Naive thymus-derived CD4-positive, alpha-beta T cell (primary cell): Measurements from ENCODE around the gene DDX11. TPM values are rescaled to one million over a fixed set of nuclear protein-coding genes. Genes with fewer than 3 reads are reported as not detected.

Source experiments
- ATAC-seq: fragments of 150-1000 bp; cut with Tn5 transposase; 2 replicates; pipeline ENCODE4 v1.10.0; 2021; ENCODE audit warnings: mild to moderate bottlenecking, moderate library complexity
- CTCF ChIA-PET: fragments of 350-600 bp; sonication (Branson Sonifier 250); formaldehyde crosslinking; loops from one replicate; lab custom pipeline; 2021; ENCODE audit warnings: antibody characterized with exemption; lab: Charles Lee
- POLR2A ChIA-PET: fragments of 350-600 bp; sonication (Branson Sonifier 250); formaldehyde crosslinking; loops from one replicate; lab custom pipeline; 2021; ENCODE audit warnings: antibody characterized with exemption, inconsistent platforms; lab: Charles Lee
- DNase-seq, 9 donors: peaks; one replicate each; pipeline versions ENCODE4 v3.0.0 to v3.0.0-alpha.2; 2020 to 2022; ENCODE audit warnings: mixed read lengths in 1 of 9
- H3K27ac ChIP-seq: one replicate; pipeline ENCODE4 v1.7.0; 2013; ENCODE audit warnings: mild to moderate bottlenecking, low read depth, low read length, moderate library complexity
- H3K27me3 ChIP-seq, 2 donors: one replicate each; pipeline ENCODE4 v1.7.0; 2013; ENCODE audit warnings: low read length in 2 of 2, mild to moderate bottlenecking in 2 of 2, moderate library complexity in 2 of 2; ENCODE audit not compliant: control insufficient read depth in 2 of 2, insufficient read depth in 2 of 2
- H3K36me3 ChIP-seq, 3 experiments: 1 replicate in 2 of 3; 2 replicates in 1 of 3; pipeline ENCODE4 v1.7.0; 2013; ENCODE audit warnings: low read length in 3 of 3, mild to moderate bottlenecking in 3 of 3, moderate library complexity in 1 of 3; ENCODE audit not compliant: insufficient read depth in 3 of 3, control insufficient read depth in 2 of 3
- H3K4me1 ChIP-seq, 2 donors: one replicate each; pipeline ENCODE4 v1.7.0; 2013; ENCODE audit warnings: low read length in 2 of 2, mild to moderate bottlenecking in 2 of 2, moderate library complexity in 1 of 2; ENCODE audit not compliant: control insufficient read depth in 2 of 2, insufficient read depth in 2 of 2
- H3K4me3 ChIP-seq: 2 replicates; pipeline ENCODE4 v1.7.0; 2013; ENCODE audit warnings: mild to moderate bottlenecking, low read length
- H3K9me3 ChIP-seq, 3 experiments: 1 replicate in 2 of 3; 2 replicates in 1 of 3; pipeline ENCODE4 v1.7.0; 2013; ENCODE audit warnings: low read length in 3 of 3; ENCODE audit not compliant: control insufficient read depth in 2 of 3
- H3K27ac Mint-ChIP-seq, 9 donors: one replicate each; pipeline ENCODE4 v1.8.0; 2020 to 2022; ENCODE audit warnings: mixed read lengths in 9 of 9, mild to moderate bottlenecking in 8 of 9, moderate library complexity in 5 of 9, inconsistent platforms in 2 of 9
- H3K27me3 Mint-ChIP-seq, 5 donors: one replicate each; pipeline ENCODE4 v1.8.0; 2021 to 2022; ENCODE audit warnings: mixed read lengths in 5 of 5, mild to moderate bottlenecking in 1 of 5
- H3K36me3 Mint-ChIP-seq, 5 donors: one replicate each; pipeline ENCODE4 v1.8.0; 2020 to 2022; ENCODE audit warnings: mixed read lengths in 5 of 5, mild to moderate bottlenecking in 3 of 5, inconsistent platforms in 1 of 5
- H3K4me1 Mint-ChIP-seq, 7 donors: one replicate each; pipeline ENCODE4 v1.8.0; 2020 to 2022; ENCODE audit warnings: mixed read lengths in 7 of 7, mild to moderate bottlenecking in 3 of 7, inconsistent platforms in 1 of 7
- H3K4me3 Mint-ChIP-seq, 10 donors: one replicate each; pipeline ENCODE4 v1.8.0; 2020 to 2022; ENCODE audit warnings: mild to moderate bottlenecking in 10 of 10, mixed read lengths in 10 of 10, moderate library complexity in 6 of 10, inconsistent platforms in 2 of 10
- H3K9me3 Mint-ChIP-seq, 11 donors: one replicate each; pipeline ENCODE4 v1.8.0; 2020 to 2022; ENCODE audit warnings: mixed read lengths in 11 of 11, mild to moderate bottlenecking in 4 of 11, inconsistent platforms in 1 of 11, moderate library complexity in 1 of 11
- intact Hi-C, 2 donors: fragments of 100-400 bp; cut with micrococcal nuclease; formaldehyde crosslinking; loops; one replicate each; pipeline ENCODE4 v1.15.1; 2023
- polyA plus RNA-seq, 2 donors: library from polyadenylated mRNA; unstranded; fragments of 300-500 nt; fragmentation: Illumina TruSeq; gene quantifications; one replicate each; pipeline ENCODE4 v1.2.3, GENCODE V29; 2021
- total RNA-seq, 6 experiments: library from RNA in 5 of 6; stranded (reverse) in 5 of 6; gene quantifications; 1 replicate in 5 of 6; 2 replicates in 1 of 6; pipeline ENCODE4 v1.2.3 and lab custom pipeline; 2021 to 2026

The DDX11 gene
- total and polyA plus RNA-seq, 7 experiments from 2014 or later, result 1.5 to 123 (median 49.3) TPM

DNA sequence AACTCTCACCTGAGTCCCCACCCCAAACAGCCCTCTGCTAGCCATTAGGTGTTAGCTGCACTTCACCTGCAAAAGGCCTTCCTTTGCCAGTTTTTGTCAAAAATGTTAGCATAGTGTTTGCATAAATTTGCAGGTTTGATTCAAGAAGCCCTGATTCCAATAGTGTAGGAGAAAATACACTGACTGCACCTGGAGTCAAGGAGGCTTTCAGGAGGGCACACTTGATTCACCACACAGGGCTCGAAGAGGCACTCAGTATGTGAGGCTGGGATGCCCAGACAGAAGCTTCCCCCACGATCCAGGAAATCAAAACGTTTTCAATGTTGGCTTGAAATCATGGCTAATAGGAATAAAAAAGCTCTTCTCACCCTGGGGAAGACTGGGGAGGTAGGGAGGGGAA is 40.5 kb upstream of the DDX11 start:
- H3K36me3 ChIP-seq, result no peaks in the 10 kb centered on the region
- ATAC-seq (no peak), DNase-seq (no peak)
- intact Hi-C loops, result no loop called here
- no peak overlapping the region for H3K27ac Mint-ChIP-seq
- H3K4me1 Mint-ChIP-seq, result peaks cover 0 to 3% (median 0%) of the 10 kb centered on the region in 7 donors
- H3K27me3 Mint-ChIP-seq, result peaks cover 0 to 26% (median 12%) of the 10 kb centered on the region in 5 donors
- no peaks in the 10 kb centered on the region for H3K9me3 Mint-ChIP-seq
- no peaks in the 10 kb centered on the region for H3K36me3 Mint-ChIP-seq
- no peak overlapping the region for H3K4me3 ChIP-seq
- ChIA-PET POLR2A (no interaction called here), CTCF (no interaction called here)
- no peak overlapping the region for H3K27ac ChIP-seq
- no peaks in the 10 kb centered on the region for H3K4me1 ChIP-seq
- no peaks in the 10 kb centered on the region for H3K27me3 ChIP-seq
- H3K4me3 Mint-ChIP-seq, result no peak overlapping the region
- no peaks in the 10 kb centered on the region for H3K9me3 ChIP-seq

DNA sequence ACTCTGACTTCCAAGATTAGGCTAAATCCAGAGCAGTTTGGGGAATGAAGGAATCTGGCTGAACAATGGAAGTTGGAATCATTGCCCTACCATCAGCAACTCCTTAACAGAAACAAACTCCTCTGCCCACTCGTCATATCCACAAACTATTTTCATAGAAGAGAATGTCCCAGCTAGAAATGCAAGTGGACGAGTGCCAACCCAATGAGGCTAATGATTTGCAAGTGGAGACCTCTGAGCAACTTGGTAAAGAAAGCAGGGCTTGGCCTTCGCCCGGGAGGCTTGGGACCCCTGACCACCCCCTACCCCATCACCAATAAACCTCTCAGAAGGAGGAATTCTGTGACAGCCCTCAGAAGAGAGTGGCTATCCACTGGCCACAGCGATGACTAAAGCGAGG is 40.0 kb upstream of the DDX11 start:
- Mint-ChIP-seq H3K36me3 (no peaks in the 10 kb centered on the region), H3K9me3 (no peaks in the 10 kb centered on the region), H3K27ac (no peak overlapping the region), H3K27me3 (peaks cover 0 to 26% (median 12%) of the 10 kb centered on the region in 5 donors), H3K4me3 (no peak overlapping the region), H3K4me1 (peaks cover 0 to 3% (median 0%) of the 10 kb centered on the region in 7 donors)
- POLR2A ChIA-PET, result no interaction called here
- H3K36me3 ChIP-seq, result no peaks in the 10 kb centered on the region
- intact Hi-C loops, result no loop called here
- no peak overlapping the region for H3K4me3 ChIP-seq
- H3K27ac ChIP-seq, result no peak overlapping the region
- no peaks in the 10 kb centered on the region for H3K4me1 ChIP-seq
- CTCF ChIA-PET, result no interaction called here
- no peak for DNase-seq
- H3K9me3 ChIP-seq, result no peaks in the 10 kb centered on the region
- no peak for ATAC-seq
- no peaks in the 10 kb centered on the region for H3K27me3 ChIP-seq

DNA sequence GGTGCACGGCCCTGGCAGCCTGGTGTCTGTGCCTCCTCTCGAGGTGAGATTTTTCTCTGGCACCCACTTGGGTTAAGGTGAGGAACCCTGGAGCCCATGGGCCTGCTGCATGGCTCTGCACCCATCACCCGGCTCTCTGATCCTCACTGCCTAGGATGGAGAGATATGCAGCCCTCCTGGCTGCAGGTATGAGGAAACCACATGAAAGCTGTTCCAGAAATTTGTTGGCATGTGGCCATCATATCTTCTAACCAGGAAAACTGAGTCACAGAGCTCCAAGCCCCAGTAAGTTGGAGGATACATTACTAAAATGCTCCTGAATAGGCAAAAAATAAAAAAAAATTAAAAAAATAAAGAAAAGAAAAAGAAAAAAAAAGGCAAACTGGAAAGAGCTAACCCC is 39.3 kb upstream of the DDX11 start:
- ATAC-seq, result no peak
- H3K36me3 ChIP-seq, result no peaks in the 10 kb centered on the region
- intact Hi-C loops, result no loop called here
- H3K36me3 Mint-ChIP-seq, result no peaks in the 10 kb centered on the region
- H3K27ac Mint-ChIP-seq, result no peak overlapping the region
- ChIA-PET POLR2A (no interaction called here), CTCF (no interaction called here)
- H3K9me3 Mint-ChIP-seq, result no peaks in the 10 kb centered on the region
- peaks cover 0 to 26% (median 12%) of the 10 kb centered on the region in 5 donors for H3K27me3 Mint-ChIP-seq
- no peaks in the 10 kb centered on the region for H3K9me3 ChIP-seq
- no peak for DNase-seq
- H3K27ac ChIP-seq, result no peak overlapping the region
- H3K27me3 ChIP-seq, result no peaks in the 10 kb centered on the region
- no peak overlapping the region for H3K4me3 ChIP-seq
- H3K4me3 Mint-ChIP-seq, result no peak overlapping the region
- H3K4me1 Mint-ChIP-seq, result peaks cover 0 to 3% (median 0%) of the 10 kb centered on the region in 7 donors
- H3K4me1 ChIP-seq, result no peaks in the 10 kb centered on the region

DNA sequence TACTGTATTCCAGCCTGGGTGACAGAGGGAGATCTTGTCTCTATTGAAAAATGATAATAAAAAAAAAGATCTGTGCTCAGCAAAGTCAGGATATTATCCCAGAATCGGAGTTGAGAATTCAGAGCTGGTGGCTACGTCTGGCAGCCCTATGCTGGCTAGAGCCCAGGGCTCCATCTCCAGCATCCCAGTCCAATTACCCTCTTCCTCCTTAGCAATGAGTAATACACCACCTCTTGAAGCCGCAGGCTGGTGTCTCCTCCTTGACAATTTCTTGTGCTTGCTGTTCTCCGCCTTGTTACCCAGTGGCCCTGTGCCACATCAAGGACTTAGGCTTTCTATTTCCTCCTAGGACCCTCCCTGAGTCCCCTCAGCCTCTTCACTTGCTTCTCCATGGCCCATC is 38.4 kb upstream of the DDX11 start:
- Mint-ChIP-seq H3K9me3 (no peaks in the 10 kb centered on the region), H3K27ac (no peak overlapping the region), H3K4me1 (peaks cover 0 to 3% (median 0%) of the 10 kb centered on the region in 7 donors), H3K27me3 (peaks cover 0 to 26% (median 13%) of the 10 kb centered on the region in 5 donors), H3K36me3 (no peaks in the 10 kb centered on the region), H3K4me3 (no peak overlapping the region)
- H3K9me3 ChIP-seq, result no peaks in the 10 kb centered on the region
- H3K27me3 ChIP-seq, result no peaks in the 10 kb centered on the region
- DNase-seq, result no peak
- ChIA-PET POLR2A (no interaction called here), CTCF (no interaction called here)
- H3K4me3 ChIP-seq, result no peak overlapping the region
- H3K27ac ChIP-seq, result no peak overlapping the region
- no peaks in the 10 kb centered on the region for H3K4me1 ChIP-seq
- no peak for ATAC-seq
- intact Hi-C loops, result no loop called here
- no peaks in the 10 kb centered on the region for H3K36me3 ChIP-seq

DNA sequence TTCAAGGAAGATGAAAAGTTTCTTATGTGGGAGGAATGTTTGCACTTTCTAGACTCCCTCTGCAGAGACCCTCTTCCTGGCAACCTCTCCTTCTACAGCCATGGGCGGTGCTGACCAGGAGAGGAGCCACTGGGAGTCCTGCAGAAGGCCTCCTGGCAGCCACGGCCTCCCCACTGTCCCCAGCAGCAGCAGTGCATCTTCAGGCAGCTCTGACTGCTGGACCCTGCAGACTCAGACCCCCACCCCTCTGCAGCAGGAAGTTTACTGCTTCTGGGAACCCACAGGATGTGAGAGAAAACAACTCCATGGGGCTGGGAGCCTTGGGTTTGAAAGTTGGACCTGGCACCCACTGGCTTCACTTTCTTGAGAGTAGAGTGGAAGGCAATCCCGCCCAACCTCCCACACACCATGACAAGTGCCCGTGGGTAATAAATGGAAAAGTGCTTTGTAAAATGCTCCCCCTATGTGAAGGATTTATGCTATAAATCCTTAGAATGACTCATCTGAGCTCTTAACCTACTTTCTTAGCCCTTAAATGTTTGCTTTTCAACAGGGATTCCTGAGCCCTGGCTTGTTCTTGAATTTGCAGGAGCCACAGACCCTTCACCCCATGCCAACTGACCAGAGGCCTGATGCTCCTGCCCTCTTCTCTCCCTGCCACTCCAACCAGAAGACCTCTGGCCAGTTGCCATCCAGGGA is 37.5 kb upstream of the DDX11 start:
- CTCF ChIA-PET, result no interaction called here
- DNase-seq (no peak), ATAC-seq (no peak)
- no peak overlapping the region for H3K27ac ChIP-seq
- intact Hi-C loops, result no loop called here
- H3K4me1 ChIP-seq, result no peaks in the 10 kb centered on the region
- no peaks in the 10 kb centered on the region for H3K36me3 ChIP-seq
- H3K36me3 Mint-ChIP-seq, result no peaks in the 10 kb centered on the region
- H3K27ac Mint-ChIP-seq, result no peak overlapping the region
- H3K27me3 Mint-ChIP-seq, result peaks cover 0 to 26% (median 12%) of the 10 kb centered on the region in 5 donors
- H3K4me1 Mint-ChIP-seq, result peaks cover 0 to 3% (median 0%) of the 10 kb centered on the region in 7 donors
- H3K9me3 ChIP-seq, result no peaks in the 10 kb centered on the region
- no peak overlapping the region for H3K4me3 Mint-ChIP-seq
- POLR2A ChIA-PET, result no interaction called here
- no peaks in the 10 kb centered on the region for H3K9me3 Mint-ChIP-seq
- no peak overlapping the region for H3K4me3 ChIP-seq
- no peaks in the 10 kb centered on the region for H3K27me3 ChIP-seq

DNA sequence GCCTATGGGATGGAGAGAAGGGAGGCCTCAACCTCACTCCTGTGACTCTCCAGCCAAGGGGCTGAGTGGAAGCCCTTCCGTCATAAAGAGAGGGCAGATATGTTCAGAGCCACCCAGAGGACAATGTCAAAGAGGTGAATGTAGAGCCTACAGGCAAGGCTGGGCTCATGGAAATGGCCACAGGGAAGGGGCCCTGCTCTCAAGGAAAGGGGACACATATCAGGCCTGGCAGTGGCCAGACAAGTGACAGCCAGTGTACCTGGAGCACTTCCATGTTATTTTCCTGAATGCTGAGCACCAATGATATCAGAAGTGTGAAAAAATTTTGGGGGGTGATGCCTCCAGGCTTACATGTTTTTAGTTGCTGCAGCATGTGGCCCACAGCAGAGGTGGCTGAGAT is 36.6 kb upstream of the DDX11 start:
- H3K4me1 Mint-ChIP-seq, result peaks cover 0 to 3% (median 0%) of the 10 kb centered on the region in 7 donors
- peaks cover 0 to 23% (median 12%) of the 10 kb centered on the region in 5 donors for H3K27me3 Mint-ChIP-seq
- Histone ChIP-seq H3K27ac (no peak overlapping the region), H3K36me3 (no peaks in the 10 kb centered on the region), H3K4me3 (no peak overlapping the region), H3K27me3 (no peaks in the 10 kb centered on the region), H3K9me3 (no peaks in the 10 kb centered on the region), H3K4me1 (no peaks in the 10 kb centered on the region)
- POLR2A ChIA-PET, result no interaction called here
- no peak overlapping the region for H3K4me3 Mint-ChIP-seq
- intact Hi-C loops, result no loop called here
- DNase-seq, result no peak
- no peak for ATAC-seq
- no peaks in the 10 kb centered on the region for H3K9me3 Mint-ChIP-seq
- no peaks in the 10 kb centered on the region for H3K36me3 Mint-ChIP-seq
- no peak overlapping the region for H3K27ac Mint-ChIP-seq
- CTCF ChIA-PET, result no interaction called here

DNA sequence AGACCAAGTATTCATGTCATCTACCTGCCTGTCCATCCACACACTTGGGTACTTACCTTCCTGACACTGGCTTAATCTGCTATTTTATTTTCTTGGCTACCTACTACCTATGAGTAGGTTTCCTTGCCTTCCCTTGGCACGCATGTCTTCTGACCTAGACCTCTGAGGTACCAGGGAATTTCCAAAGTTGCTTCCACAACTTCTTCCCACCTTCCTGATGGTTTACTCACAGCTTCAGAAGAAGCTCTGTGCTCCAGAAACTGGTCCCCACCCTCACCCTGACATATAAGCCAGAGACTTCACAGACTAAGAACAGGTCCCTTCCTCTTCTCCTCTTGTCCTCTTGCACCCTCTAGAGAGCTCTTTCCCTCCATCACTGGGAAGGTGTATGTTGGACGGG is 35.7 kb upstream of the DDX11 start:
- CTCF ChIA-PET, result no interaction called here
- peaks cover 0 to 18% (median 13%) of the 10 kb centered on the region in 5 donors for H3K27me3 Mint-ChIP-seq

More for the DNA sequence above, 35.7 kb upstream of the DDX11 start:
- Histone ChIP-seq H3K4me3 (no peak overlapping the region), H3K36me3 (no peaks in the 10 kb centered on the region), H3K27me3 (no peaks in the 10 kb centered on the region), H3K4me1 (no peaks in the 10 kb centered on the region), H3K27ac (no peak overlapping the region), H3K9me3 (no peaks in the 10 kb centered on the region)
- intact Hi-C loops, result no loop called here
- Mint-ChIP-seq H3K36me3 (no peaks in the 10 kb centered on the region), H3K27ac (no peak overlapping the region), H3K4me3 (no peak overlapping the region), H3K4me1 (peaks cover 0 to 3% (median 0%) of the 10 kb centered on the region in 7 donors), H3K9me3 (no peaks in the 10 kb centered on the region)
- POLR2A ChIA-PET, result no interaction called here
- no peak for DNase-seq
- ATAC-seq, result no peak
